HG03354 (cell line): ENCODE data around the gene CALN1.
"Not testable (repeated sequence)": the region's sequence is repeated elsewhere in the genome, so short reads cannot be mapped to it uniquely, and the experiment has no call there.

Source experiments
- ATAC-seq: cut with Tn5 transposase; IDR thresholded peaks from one replicate; pipeline ENCODE4 v1.9.1; 2021; ENCODE audit warnings: mild to moderate bottlenecking; ENCODE audit not compliant: unreplicated experiment, poor library complexity, severe bottlenecking

CALN1 gene

DNA sequence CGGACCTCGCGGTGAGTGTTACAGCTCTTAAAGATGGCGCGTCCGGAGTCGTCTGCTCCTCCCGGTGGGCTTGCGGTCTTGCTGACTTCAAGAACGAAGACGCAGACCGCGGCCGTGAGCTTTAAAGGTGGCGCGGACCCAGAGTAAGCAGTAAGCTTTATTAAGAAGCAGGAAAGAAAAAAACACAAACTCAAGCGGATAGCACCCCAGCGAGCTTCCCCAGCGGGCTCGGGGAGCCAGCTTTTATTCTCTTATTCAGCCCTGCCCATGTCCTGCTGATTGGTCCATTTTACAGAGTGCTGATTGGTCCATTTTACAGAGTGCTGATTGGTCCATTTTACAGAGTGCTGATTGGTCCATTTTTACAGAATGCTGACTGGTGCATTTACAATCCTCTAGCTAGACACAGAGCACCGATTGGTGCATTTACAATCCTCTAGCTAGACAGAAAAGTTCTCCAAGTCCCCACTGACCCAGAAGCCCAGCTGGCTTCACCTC, at the start of gene CALN1:
CALN1 (minus strand) TSS at position 218 of the 498 bp plus-strand sequence.
- not testable (repeated sequence) for ATAC-seq

DNA sequence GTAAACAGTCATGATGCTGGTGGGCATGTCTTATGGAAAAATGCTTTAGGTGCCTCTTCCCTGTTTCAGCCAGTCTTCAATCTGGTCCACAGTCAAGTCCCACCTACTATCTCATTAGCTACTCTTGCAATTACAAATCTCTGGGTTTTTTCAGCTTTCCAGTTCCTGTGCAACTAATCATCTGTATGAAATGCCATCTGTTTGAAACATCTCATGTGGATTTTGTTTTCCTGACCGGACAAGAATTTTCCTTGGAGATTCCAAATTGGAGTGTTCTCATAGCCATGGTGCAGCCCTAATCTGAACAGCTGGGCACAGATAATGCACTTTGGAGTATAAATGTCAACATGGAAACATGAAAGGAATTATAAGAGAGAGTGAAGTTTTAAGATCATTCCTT, 41.3 kb upstream of the CALN1 start:
- ATAC-seq: no peak

DNA sequence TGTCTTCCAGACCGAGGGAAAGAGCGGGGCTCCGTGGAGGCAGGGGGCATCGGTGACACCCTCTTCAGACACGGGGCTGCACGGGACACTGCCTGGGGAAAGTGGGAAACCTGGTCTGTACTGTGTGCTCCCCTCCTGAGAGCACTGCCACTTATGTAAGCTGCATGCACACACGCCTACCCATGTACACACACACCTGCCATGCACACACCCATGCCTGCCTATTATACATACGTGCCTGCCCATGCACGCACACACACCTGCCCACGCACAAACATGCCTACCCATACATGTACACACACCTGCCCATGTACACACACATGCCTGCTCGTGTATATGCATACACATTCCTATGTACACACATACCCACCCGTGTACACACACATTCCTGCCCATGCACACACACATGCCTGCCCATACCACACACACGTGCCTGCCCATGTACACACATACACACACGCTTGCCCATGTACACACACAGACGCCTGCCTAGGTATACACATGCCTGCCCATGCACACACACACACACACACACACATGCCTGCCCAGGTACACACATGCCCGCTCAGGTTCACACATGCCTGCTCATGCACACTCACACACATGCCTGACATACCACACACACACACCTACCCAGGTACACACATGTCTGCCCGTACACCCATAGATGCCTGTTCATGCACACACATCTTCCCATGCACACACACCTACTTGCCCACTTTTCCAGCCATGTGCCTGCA, 35.5 kb upstream of the CALN1 start:
- ATAC-seq: no peak

DNA sequence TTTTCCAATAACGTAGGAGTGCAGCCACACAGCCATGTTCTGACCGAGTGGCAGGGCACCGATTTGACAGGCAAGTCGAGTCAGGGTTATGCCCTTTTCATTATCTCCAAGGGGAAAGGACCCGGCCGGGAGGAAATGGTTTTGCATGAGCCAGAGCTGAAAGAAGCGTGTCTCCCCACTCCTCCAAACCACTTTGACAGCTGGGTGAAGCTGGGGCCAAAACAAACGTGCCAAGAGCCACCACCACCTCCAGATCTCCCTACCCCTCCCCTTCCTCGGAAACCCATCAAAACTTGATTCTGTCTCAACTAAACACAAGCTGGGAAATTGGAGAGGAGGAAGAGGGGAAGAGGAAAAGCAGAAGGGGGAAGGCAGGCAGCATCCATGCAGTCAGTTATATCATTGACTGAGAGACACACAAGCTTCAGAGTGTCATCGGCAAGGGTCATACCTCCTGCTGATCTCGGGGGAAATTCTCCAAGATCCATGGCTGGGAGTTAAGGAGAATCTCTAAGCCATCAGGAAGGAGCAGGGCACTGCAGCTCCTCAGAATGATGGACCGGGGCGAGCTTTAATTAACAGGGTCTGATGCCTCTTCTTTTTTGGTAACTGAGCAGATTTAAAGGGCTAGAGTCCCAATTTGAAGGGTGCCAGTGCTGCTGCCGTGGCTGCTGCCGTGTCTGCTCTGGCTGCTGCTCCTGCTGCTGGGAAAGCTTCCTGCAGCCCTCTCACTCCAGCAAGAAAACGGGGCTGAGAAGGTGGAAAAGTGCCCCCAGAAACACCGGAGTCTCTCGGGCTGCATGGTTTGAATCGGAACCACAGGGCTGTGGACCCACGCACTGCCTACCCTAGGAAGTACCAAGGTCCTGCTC, 34.7 kb upstream of the CALN1 start:
- no peak for ATAC-seq

DNA sequence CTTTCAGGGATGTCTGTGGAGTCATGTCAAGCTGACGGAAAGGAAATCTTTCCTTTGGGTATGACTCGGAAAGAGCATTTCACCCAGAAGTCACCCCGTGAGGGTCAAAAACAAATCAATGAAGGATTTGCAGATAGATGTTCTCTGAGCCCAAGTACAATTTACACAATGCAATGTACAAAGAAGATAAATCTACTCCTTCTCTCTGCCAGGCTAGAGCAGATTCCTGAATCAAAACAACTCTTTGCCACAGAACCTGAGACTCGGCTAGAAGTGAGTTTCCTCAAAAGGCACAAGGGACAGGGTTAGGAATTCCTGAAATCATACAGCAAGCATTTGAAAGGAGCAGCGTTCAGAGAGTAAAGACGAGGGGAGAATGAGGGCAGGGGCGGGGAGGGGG, 34.0 kb upstream of the CALN1 start:
- ATAC-seq: no peak

DNA sequence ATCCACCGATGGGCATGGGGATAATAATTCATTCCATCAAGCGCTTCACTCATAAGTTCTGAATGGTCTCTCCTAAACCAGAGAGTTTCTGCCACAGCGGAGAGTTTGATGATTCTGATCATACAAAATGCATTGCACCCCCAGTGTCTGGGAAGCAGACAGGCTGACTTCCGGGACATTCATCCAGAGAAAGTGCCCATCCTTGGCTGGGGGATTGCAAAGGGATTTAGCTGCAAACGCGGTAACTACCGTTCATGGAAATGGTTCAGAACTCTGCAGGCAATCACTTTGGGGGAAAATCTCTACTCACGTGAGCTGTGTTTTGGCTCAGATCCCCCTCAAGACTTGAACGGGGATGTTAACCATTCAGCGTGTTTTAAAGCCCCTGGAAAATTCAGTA, 33.4 kb upstream of the CALN1 start:
- no peak for ATAC-seq

DNA sequence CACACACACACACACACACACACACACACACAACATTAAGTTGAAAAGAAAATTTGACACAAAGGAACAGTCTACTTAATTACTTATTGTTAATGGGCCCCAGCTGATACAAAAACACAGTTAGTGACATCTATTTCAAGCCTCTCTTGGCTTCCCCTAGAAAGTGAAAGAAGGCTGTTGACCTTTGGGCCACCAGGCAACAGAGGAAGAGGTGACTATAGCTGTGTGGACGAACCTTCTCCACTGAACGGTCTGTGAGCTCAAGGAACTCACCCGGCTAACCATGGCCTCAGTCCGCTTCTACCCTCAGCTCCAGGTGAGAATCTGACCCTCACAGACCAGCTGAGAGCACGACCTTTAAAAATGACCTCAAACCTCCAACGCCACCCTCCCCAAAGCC, 32.9 kb upstream of the CALN1 start:
- ATAC-seq: no peak

DNA sequence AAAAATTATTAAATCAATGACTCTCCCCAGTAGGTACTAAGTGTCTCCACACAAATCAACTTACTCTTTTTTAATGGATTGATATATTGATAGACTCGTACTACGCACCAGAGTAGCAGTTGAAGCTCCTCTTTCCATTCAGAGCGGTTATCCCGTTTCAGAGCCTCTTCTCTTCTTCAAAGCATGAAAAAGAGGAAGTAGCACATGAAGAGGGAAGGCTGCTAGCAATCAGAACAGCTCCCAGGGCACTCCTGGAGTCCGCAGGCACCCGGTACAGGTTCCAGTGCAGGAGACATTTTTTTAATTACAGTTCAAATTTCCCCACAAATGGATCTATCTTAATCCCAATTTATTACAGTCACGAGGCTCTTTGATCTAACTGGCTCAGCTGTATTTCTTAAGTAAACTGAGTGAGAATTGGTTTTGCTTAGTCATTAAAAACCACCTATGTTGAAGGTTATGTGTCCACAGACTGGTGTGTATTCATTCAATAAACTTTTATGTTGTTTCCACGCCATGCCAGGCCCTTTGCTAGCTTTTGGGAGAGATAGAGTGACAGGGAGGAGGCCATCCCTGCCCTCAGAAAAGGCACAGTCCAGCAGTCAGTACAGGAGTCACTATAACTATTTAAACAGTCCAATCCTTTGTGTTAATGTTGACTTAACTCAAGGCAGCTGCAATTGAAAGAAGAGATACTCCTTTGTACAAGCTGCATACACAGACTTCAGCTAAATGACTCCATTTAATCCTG, 32.1 kb upstream of the CALN1 start:
- no peak for ATAC-seq

DNA sequence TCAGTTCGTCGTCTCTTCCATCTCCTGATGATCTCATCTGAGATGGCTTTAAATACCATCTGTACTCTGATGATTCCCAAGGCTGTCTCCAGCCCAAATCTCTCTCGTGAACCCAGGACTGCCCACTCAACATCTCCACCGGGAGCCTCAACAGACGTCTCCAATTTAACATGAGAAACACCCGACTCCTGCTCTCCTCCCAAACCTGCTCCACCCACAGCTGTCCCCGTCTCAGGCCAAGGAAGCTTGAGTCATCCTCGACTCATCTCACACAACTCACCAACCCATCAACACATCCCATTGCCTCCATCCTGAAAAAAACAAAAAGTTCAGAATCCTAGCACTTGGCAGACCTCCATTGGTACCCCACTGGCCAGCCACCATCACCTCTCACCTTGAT, 29.7 kb upstream of the CALN1 start:
- no peak for ATAC-seq

DNA sequence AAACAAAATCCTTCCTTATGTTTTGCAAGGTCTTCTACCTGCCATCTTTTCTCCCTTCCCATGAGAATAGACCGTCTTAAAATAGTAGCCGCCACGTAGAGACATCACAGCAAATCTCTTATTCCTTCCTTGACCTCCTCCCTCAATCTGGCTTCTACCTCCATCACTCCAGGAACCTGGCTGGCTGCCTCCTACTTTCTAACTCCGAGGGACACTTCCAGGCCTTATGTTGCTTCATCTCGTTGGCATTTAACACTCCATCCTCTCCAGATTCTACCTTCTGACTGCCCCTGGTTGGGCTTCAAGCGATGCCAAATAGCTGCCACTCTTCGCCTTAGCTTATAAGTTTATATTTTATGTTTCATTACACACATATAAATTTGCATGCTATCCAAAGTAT, 26.4 kb upstream of the CALN1 start:
- ATAC-seq: no peak

DNA sequence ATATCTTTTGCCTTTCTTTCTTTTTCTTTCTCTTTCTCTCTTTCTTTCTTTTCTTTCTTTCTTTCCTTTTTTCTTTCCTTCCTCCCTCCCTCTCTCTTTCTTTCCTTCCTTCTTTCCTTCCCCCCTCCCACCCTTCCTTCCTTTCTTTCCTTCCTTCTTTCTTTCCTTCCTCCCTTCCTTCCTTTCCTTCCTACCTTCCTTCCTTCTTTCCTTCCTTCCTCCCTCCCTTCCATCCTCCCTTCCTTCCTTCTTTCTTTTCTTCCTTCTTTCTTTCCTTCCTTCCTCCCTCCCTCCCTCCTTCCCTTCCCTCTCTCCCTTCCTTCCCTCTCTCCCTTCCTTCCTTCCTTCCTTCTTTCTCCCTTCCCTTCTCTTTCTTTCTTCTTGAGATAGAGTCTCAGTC, 25.5 kb upstream of the CALN1 start:
- ATAC-seq: no peak

DNA sequence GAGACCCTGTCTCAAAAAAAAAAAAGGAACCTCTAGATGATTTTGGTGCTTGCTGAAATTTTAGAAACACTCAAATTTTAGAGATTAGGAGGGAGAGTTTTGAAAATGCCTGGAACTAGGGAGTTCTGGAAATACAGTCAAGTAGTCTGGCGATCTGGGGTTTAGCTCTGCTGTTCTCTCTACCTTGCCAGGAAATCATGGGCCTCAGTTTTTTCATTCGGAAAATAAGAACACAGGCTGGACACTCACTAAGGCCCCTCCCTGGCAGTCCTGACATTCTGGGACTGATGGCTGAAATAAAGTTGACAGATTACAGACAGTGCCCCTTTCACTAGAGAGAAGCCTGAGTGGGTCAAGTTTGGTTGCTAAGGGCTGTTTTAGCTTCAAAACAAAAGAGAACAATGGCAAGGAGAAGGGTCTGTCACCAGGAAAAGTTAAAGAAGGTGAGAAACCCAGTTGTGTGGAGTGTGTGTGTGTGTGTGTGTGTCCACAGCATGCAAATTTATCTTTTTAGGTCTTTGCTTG, 25.0 kb upstream of the CALN1 start:
- no peak for ATAC-seq

DNA sequence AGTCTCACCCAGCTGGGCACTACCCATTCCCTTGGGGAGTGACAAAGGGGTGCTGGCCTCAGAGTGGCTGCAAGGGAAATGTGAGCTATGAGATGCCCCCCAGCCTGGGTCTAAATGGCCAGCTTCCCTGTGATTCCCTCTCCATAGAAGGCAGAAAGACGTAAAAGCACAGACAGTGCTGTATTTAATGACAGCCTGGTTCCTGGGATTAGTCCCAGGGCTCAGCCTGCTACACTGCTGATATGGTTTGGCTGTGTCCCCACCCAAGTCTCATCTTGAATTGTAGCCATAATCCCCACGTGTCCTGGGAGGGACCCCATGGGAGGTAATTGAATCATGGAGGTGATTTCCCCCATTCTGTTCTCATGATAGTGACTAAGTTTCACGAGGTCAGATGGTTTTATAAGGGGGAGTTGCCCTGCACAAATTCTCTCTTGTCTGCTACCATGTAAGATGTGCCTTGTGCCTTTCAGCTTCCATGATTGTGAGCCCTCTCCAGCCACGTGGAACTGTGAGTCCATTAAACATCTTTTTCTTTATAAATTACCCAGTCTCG, 23.9 kb upstream of the CALN1 start:
- ATAC-seq: no peak

DNA sequence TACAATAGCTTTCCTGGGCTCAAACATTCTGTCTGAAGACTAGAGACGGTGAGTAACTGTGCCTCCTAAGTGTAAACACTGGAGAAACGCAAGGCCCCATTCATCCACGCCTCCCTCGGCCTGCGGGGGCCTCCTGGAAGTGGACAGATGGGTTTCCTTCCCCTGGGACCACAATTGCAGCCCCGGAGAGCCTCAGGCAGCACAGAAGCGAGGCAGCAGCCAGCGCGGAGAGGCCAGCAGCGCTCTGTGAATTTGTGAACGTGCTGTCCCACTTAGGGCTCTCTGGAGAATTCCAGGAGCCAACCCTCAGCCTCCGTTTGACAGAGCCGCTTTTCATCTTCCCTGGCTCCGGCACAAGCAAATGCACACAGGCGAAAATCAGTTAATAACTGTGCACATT, 23.2 kb upstream of the CALN1 start:
- no peak for ATAC-seq

DNA sequence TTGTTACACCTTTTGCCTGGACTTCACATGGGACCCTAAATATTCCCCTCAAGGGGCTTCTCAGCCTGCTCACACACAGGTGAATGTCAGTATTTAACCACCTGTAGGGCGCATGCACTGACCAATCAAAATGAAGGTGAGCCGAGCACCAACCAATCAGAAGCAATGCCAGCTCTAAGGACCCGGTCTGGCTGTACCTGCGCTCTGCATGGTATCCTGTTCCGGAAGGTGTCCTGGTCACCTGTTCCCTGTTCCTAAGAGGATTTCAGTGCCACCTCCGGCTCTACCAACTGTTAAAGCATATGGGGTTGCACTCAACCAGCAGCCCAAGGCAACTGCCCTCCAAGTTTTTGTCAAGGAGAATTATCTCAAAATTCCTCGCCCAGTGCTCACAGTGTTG, 18.4 kb upstream of the CALN1 start:
- ATAC-seq: no peak

DNA sequence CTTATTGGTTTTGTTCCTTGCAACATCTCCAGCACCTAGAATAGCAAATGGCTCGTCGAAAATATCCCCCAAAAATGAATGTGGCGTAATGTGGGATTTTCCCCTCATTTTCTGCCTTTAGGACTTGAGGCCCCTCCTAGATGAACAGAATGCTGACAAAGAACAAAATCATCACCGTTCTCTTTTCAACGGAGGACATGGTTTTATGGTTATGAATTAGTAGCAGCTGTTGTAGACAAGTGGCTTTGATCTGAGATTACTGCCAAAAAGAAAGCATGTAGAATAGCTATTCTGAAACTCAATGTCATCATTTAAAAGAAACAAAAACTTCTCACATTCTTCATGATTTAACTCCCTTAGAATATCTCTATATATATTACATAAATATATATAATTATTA, 17.2 kb upstream of the CALN1 start:
- ATAC-seq: no peak

DNA sequence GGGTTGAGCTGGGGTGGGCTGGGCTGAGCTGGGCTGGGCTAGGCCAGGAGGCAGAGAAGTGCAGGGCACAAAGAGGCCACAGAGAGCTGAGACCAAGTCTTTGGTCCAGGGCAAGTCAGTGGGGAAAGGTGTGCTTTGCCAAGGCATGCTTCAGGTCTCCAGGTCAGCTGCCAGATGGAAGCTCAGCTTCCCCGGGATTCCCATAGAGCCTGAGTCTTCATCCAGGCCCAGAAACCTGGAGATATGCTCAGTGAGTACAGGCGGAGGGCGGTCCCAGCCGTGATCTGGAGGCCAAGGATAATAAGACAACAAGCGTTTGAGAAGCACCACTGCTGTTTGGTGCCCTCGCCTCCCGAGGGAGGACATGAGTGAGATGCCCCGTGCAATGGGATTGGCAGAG, 4.7 kb upstream of the CALN1 start:
- no peak for ATAC-seq

DNA sequence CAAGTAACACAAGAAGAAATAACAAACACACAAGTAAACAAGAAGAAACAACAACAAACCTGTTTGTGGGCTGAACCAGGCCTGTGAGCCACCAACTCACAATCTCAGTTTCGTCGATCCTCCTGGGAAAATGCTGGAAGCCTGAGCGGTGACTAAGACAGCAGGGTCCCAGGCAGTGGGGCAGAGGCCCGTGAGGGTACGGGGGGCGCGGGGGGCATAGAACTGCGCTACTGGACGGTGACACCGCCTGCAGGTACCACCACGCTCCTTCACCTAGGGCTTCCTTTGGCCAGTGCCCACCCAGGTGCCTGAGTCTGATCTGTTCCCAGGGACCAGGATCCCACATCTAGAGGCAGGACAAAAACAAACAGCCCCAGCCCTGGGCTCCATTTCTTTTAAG, 3.4 kb upstream of the CALN1 start:
- ATAC-seq: no peak

DNA sequence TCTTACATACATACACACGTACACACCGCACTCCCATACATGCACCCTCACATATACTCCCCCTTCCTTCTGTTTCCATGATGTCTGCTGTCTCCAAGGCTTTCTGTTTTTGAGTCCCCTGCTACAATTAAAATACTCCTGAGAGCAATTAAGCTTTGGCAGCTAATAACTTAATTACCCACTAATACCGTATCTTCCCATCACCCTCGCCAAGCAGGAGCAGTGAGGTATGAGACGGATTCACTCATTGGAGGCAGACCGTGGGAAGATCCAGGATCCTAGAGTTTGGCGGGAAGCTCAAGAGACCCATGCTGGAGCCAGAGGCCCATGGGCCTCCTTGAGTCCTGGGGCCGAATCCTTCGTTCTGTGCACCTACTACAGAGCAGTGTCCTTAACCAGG, 1.7 kb upstream of the CALN1 start:
- ATAC-seq: no peak

DNA sequence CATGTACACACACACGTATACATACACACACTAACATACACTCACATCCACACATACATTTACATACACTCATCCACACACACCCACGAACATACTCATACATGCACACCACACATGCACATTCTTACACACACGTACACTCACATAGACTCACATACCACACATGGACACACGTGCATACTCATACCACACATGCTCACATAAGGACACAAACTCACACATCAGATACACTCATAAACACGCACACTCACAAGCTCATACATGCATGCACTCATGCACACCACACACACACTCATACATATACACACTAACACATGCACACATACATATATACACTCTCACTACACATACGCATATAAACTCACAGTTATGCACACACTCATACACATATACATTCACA, 1.2 kb upstream of the CALN1 start:
- no peak for ATAC-seq
